ENCODE data around the gene GFER. TPM values are rescaled to one million over a fixed set of nuclear protein-coding genes. Genes with fewer than 3 reads are reported as not detected.

GFER gene
- total RNA-seq, 1 donor from 2014 or later: 32.7 TPM

- peaks cover 29% of the 10 kb centered on the region for H3K27me3 ChIP-seq (ENCODE audit: control insufficient read depth, insufficient read depth, low read length)
- TF ChIP-seq, protein P1, sequence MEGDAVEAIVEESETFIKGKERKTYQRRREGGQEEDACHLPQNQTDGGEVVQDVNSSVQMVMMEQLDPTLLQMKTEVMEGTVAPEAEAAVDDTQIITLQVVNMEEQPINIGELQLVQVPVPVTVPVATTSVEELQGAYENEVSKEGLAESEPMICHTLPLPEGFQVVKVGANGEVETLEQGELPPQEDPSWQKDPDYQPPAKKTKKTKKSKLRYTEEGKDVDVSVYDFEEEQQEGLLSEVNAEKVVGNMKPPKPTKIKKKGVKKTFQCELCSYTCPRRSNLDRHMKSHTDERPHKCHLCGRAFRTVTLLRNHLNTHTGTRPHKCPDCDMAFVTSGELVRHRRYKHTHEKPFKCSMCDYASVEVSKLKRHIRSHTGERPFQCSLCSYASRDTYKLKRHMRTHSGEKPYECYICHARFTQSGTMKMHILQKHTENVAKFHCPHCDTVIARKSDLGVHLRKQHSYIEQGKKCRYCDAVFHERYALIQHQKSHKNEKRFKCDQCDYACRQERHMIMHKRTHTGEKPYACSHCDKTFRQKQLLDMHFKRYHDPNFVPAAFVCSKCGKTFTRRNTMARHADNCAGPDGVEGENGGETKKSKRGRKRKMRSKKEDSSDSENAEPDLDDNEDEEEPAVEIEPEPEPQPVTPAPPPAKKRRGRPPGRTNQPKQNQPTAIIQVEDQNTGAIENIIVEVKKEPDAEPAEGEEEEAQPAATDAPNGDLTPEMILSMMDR (IDR thresholded peaks at IDR 0.05; ENCODE audit: insufficient read depth, low read length, poor library complexity, severe bottlenecking): no peak
- no peak for DNase-seq (ENCODE audit: low read depth)
- H3K36me3 ChIP-seq (ENCODE audit: control insufficient read depth, insufficient read depth, low read length): no peaks in the 10 kb centered on the region
- peak overlapping the region; percentile 33 for H3K4me3 ChIP-seq (ENCODE audit: low read depth, low read length)
These were observed 7.6 kb downstream of the GFER start for GRCh38 chr16:1991588-1991947.

- DNase-seq (ENCODE audit: low read depth): peak; percentile 42
- H3K27me3 ChIP-seq (ENCODE audit: control insufficient read depth, insufficient read depth, low read length): peaks cover 29% of the 10 kb centered on the region
- H3K36me3 ChIP-seq (ENCODE audit: control insufficient read depth, insufficient read depth, low read length): no peaks in the 10 kb centered on the region
- H3K4me3 ChIP-seq (ENCODE audit: low read depth, low read length): peak overlapping the region; percentile 33
- TF ChIP-seq, protein P1 (IDR thresholded peaks at IDR 0.05; ENCODE audit: insufficient read depth, low read length, poor library complexity, severe bottlenecking): no peak
These were observed 8.1 kb downstream of the GFER start for GRCh38 chr16:1991948-1992703.

GRCh38 chr16:1992704-1993317, 8.8 kb downstream of the GFER start:
- H3K4me3 ChIP-seq (ENCODE audit: low read depth, low read length): no peak overlapping the region
- TF ChIP-seq, protein P1 (IDR thresholded peaks at IDR 0.05; ENCODE audit: insufficient read depth, low read length, poor library complexity, severe bottlenecking): no peak
- DNase-seq (ENCODE audit: low read depth): no peak
- peaks cover 29% of the 10 kb centered on the region for H3K27me3 ChIP-seq (ENCODE audit: control insufficient read depth, insufficient read depth, low read length)
- H3K36me3 ChIP-seq (ENCODE audit: control insufficient read depth, insufficient read depth, low read length): no peaks in the 10 kb centered on the region

- TF ChIP-seq, protein P1 (IDR thresholded peaks at IDR 0.05; ENCODE audit: insufficient read depth, low read length, poor library complexity, severe bottlenecking): no peak
- Histone ChIP-seq H3K4me3 (ENCODE audit: low read depth, low read length) (no peak overlapping the region), H3K36me3 (ENCODE audit: control insufficient read depth, insufficient read depth, low read length) (no peaks in the 10 kb centered on the region), H3K27me3 (ENCODE audit: control insufficient read depth, insufficient read depth, low read length) (peaks cover 25% of the 10 kb centered on the region)
- DNase-seq (ENCODE audit: low read depth): peak; percentile 51
These were observed 9.7 kb downstream of the GFER start for GRCh38 chr16:1993731-1994131.

- Histone ChIP-seq H3K27me3 (ENCODE audit: control insufficient read depth, insufficient read depth, low read length) (no peaks in the 10 kb centered on the region), H3K4me3 (ENCODE audit: low read depth, low read length) (no peak overlapping the region), H3K36me3 (ENCODE audit: control insufficient read depth, insufficient read depth, low read length) (peaks cover 2% of the 10 kb centered on the region)
- no peak for DNase-seq (ENCODE audit: low read depth)
- TF ChIP-seq, protein P1 (IDR thresholded peaks at IDR 0.05; ENCODE audit: insufficient read depth, low read length, poor library complexity, severe bottlenecking): no peak
These were observed 13.7 kb downstream of the GFER start for GRCh38 chr16:1997494-1998359.

All from kidney epithelial cell (primary cell).